Keratinocyte (primary cell): ENCODE data around the gene SYNE4.

ENCODE experiments used
- EZH2 ChIP-seq: IDR thresholded peaks from one replicate; pipeline ENCODE4 v1.6.1; 2012; ENCODE audit warnings: inconsistent platforms, mild to moderate bottlenecking, low read length, moderate library complexity
- TF ChIP-seq, protein P1 (sequence below), 3 experiments: IDR thresholded peaks in 1 of 3; conservative IDR thresholded peaks in 1 of 3; optimal IDR thresholded peaks in 1 of 3; 2 replicates in 2 of 3; 3 replicates in 1 of 3; pipeline versions ENCODE3 to v1.5.1; 2011; ENCODE audit warnings: low read length in 3 of 3, mild to moderate bottlenecking in 3 of 3, moderate library complexity in 2 of 3, control low read depth in 1 of 3, inconsistent platforms in 1 of 3; ENCODE audit not compliant: insufficient read depth in 2 of 3; ENCODE audit errors: extremely low read depth in 1 of 3

DNA sequence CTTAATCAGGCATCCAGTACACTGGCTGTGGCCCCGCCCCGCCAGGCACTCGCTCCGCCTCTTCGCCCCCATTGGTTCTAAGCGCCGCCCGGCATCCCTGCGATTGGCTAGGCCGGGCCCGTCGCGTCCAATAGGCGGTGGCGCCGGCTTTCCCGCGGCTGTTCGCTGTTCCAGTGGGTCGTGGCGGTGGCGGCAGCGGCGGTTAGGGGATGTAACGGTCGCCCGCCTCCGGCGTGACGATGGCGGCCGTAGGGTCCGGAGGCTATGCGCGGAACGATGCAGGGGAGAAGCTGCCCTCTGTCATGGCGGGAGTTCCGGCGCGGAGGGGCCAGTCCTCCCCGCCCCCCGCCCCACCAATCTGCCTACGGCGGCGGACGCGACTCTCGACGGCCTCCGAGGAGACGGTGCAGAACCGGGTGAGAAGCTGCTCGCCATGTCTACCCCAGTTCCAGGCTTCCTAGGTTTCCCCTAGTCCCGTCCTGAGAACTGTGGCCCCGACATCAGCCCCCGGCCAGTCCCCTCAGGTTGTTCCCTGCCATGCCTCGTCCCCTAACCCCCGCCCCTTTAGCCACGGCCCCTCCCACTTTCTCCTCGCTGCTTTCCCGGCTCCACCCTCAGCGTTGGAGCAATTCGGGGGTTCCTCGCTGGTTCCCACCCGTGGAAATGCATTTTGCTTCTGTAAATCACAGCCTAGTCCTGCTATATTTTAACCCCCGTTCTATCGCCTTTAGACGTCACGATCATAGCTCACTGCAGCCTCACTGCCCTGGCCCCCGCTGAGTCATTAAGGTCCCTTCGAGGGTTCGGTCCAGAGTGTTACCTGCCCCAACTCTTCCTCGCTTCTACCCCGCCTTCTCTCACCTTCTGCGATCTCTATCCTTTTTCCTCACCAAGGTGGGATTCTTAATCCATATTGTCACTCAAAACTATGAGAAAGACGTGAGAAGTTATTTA is 46.4 kb upstream of the SYNE4 start, which contains the start of gene WDR62:
- TF ChIP-seq, protein P1, sequence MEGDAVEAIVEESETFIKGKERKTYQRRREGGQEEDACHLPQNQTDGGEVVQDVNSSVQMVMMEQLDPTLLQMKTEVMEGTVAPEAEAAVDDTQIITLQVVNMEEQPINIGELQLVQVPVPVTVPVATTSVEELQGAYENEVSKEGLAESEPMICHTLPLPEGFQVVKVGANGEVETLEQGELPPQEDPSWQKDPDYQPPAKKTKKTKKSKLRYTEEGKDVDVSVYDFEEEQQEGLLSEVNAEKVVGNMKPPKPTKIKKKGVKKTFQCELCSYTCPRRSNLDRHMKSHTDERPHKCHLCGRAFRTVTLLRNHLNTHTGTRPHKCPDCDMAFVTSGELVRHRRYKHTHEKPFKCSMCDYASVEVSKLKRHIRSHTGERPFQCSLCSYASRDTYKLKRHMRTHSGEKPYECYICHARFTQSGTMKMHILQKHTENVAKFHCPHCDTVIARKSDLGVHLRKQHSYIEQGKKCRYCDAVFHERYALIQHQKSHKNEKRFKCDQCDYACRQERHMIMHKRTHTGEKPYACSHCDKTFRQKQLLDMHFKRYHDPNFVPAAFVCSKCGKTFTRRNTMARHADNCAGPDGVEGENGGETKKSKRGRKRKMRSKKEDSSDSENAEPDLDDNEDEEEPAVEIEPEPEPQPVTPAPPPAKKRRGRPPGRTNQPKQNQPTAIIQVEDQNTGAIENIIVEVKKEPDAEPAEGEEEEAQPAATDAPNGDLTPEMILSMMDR (optimal IDR thresholded peaks at IDR 0.05 in 1 of 3, IDR thresholded peaks at IDR 0.05 in 1 of 3, conservative IDR thresholded peaks at IDR 0.05 in 1 of 3; ENCODE audit: extremely low read depth in 1 of 3, insufficient read depth in 2 of 3, low read length in 3 of 3): no peak
- TF ChIP-seq EZH2: no peak
